ENCODE results near the gene VAV3.

Gene VAV3

DNA sequence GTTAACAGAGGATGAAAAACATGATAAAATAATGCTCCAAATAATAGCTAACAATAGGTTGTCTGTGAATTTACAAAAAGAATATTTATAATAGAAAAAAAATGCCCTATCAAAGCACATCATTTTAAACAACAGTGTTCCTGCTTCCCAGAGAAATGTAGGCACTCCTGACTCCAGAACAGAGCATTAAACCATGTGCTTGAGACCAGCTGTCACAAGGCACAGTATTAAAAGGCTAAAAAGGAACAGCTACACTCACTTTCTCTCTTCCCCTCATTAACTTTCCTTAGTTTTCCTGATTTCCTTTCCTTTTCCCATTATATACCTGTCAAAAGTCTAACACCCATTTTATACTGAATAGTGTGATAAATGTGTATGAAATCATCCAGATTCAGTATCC, 10.9 kb downstream of the VAV3 start:
- TF ChIP-seq, protein P1, sequence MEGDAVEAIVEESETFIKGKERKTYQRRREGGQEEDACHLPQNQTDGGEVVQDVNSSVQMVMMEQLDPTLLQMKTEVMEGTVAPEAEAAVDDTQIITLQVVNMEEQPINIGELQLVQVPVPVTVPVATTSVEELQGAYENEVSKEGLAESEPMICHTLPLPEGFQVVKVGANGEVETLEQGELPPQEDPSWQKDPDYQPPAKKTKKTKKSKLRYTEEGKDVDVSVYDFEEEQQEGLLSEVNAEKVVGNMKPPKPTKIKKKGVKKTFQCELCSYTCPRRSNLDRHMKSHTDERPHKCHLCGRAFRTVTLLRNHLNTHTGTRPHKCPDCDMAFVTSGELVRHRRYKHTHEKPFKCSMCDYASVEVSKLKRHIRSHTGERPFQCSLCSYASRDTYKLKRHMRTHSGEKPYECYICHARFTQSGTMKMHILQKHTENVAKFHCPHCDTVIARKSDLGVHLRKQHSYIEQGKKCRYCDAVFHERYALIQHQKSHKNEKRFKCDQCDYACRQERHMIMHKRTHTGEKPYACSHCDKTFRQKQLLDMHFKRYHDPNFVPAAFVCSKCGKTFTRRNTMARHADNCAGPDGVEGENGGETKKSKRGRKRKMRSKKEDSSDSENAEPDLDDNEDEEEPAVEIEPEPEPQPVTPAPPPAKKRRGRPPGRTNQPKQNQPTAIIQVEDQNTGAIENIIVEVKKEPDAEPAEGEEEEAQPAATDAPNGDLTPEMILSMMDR (IDR thresholded peaks at IDR 0.05), result no peak
- no peak for DNase-seq (ENCODE audit: low spot score)
- Histone ChIP-seq H3K27ac (no peak overlapping the region), H3K4me3 (no peak overlapping the region)

DNA sequence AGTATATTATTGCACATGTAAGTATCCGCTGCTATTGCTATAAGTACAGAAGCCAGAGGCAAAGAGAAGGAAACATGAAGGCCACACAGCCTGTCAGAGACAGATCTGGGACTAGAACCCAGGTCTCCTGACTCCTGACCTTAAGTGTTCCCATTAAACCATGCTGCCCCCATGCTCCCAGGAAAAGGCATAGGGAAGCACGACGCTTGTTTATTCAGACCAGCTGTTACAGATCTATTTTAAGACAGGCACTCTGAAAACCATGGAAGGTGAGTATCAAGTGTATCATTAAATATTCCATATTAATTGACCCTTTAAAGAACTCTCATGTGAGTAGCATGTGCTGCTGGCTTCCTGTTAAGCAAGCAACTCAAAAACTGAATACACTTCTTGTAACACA, 11.4 kb downstream of the VAV3 start:
- DNase-seq (ENCODE audit: low spot score), result no peak
- TF ChIP-seq, protein P1 (IDR thresholded peaks at IDR 0.05), result no peak
- Histone ChIP-seq H3K4me3 (no peak overlapping the region), H3K27ac (peak overlapping the region in 1 of 2 donors; percentile 26)

DNA sequence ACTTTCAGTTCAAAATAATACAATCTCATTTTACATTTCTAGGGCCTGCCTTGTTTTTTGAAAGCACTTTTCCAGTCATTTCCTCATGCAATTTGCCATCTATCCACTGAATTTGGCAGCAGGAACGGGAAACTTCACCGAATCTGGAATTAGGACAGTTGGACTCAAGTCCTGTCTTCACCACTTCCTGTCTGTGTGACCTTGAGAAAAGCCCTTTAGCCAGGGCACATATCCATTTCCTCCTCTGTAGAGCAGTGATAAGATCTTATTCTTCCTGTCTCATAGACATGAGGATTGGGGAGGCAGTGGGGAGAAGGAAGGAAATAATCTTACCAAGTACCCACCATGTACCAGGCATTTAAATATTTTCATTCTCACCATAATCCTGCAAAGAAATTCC, 12.0 kb downstream of the VAV3 start:
- no peak overlapping the region for H3K4me3 ChIP-seq
- H3K27ac ChIP-seq, result peak overlapping the region in 1 of 2 donors; percentile 26
- no peak for DNase-seq (ENCODE audit: low spot score)
- TF ChIP-seq, protein P1 (IDR thresholded peaks at IDR 0.05), result no peak

DNA sequence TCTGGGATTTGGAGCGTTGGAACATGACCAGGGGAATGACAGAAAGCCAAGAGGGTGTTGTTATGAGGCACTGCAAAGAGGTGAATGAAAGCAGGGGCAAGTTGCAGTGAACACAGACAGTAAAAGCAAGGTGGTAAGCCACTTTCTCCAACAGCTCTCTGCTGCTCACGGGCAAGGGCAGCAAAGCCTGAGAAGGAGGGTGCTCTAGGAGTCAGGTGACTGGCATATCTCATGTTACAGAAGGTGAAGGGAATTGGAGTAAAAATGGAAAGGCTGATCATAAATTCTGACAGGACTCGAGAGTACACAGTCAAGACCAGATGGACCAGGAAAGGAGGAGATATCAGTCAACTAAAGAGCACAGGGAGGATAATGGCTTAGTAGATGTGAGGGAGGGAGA, 14.5 kb downstream of the VAV3 start:
- Histone ChIP-seq H3K4me3 (no peak overlapping the region), H3K27ac (no peak overlapping the region)
- TF ChIP-seq, protein P1 (IDR thresholded peaks at IDR 0.05), result no peak
- no peak for DNase-seq (ENCODE audit: low spot score)

DNA sequence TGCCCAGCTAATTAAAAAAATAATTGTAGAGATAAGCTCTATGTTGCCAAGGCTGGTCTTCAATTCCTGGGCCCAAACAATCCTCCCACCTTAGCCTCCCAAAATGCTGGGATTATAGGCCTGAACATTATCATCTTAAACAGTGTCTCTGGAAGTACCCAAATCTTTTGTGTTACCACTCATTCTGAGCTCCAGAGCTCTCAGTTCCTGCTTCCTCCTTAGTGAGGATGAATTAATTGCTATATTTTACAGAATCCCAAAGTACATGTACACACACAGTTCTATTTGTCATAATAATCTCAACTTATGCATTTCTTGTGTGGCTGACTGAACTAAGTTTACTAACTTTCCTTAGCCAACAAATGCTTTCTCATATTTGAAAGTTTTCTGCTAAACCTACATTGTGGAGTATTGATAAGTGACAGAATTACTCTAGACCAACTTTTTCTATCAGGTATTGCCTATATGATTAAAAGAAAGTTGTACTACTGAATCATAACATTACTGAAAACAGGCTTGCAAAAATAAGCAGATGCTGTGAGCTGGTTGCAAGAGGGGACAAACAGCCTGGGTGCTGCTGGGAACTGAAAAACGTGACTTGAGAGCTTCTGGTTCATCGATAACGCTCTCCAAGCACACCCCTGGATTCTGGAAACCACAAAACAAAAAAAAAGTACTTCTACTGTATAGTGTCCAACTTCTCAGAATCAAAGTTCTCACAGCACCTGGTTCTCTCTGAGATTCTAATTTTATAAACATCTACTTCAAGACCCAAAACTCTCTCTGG, 15.3 kb downstream of the VAV3 start:
- DNase-seq (ENCODE audit: low spot score), result no peak
- TF ChIP-seq, protein P1 (IDR thresholded peaks at IDR 0.05), result no peak
- Histone ChIP-seq H3K4me3 (no peak overlapping the region), H3K27ac (no peak overlapping the region)

DNA sequence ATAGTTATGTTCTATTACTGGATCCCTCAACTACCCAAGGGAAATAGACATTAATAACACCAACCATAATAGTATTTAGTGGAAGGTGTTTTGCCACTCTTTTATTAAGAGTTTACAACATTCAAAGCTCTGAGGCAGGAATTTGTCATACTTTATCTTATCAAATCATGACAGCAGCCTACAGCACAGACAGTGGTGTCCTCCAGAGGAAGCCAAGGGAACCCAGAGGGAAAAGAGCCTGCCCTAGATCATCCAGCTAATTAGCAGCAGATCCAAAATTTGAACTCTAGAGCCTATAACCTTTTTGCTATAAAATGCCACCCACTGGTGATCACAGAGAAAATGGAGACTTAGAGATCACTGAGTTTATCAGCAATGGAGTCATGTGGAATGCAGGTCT, 18.2 kb downstream of the VAV3 start:
- DNase-seq (ENCODE audit: low spot score), result no peak
- TF ChIP-seq, protein P1 (IDR thresholded peaks at IDR 0.05), result no peak
- Histone ChIP-seq H3K4me3 (no peak overlapping the region), H3K27ac (no peak overlapping the region)

DNA sequence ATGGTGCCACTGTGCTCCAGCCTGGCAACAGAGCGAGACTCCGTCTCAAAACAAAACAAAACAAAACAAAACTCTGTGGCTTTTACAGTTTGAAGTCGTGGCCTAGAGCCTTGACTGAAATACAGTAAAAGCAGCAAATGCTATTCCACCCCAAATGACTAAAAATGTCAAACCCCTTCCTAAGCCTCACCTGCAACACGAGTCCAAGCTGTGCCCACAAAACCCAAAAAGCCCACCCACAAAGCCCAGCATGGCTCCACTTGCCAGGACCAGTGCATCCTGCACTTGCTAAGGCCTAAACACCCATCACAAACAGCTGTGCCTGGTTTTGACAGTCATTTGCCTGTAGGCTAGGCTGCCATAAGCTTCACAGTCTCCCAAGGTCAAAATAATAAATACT, 21.3 kb downstream of the VAV3 start:
- TF ChIP-seq, protein P1 (IDR thresholded peaks at IDR 0.05), result no peak
- no peak for DNase-seq (ENCODE audit: low spot score)
- Histone ChIP-seq H3K27ac (no peak overlapping the region), H3K4me3 (no peak overlapping the region)
